AG10803 (cell line): Measurements from ENCODE around the gene TBC1D2.

Source experiments
- DNase-seq: peaks from one replicate; pipeline ENCODE4 v3.0.0; 2010; ENCODE audit warnings: low read depth
- H3K4me3 ChIP-seq: 2 replicates; pipeline ENCODE4 v1.5.1; 2011; ENCODE audit warnings: mild to moderate bottlenecking, low read length, control low read depth
- CTCF ChIP-seq: conservative IDR thresholded peaks from 2 replicates; pipeline ENCODE4 v1.5.1; 2011; ENCODE audit warnings: mild to moderate bottlenecking, low read length, control low read depth, inconsistent platforms

The TBC1D2 gene

GRCh38 chr9:98260635-98261034, 5.2 kb upstream of the TBC1D2 start:
- TF ChIP-seq CTCF: no peak
- no peak for DNase-seq
- H3K4me3 ChIP-seq: no peak overlapping the region

- H3K4me3 ChIP-seq: no peak overlapping the region
- no peak for TF ChIP-seq CTCF
- DNase-seq: no peak
Observed at GRCh38 chr9:98259791-98260190, 4.3 kb upstream of the TBC1D2 start.

- TF ChIP-seq CTCF: no peak
- peak overlapping the region; percentile 88 for H3K4me3 ChIP-seq
- no peak for DNase-seq
Observed at GRCh38 chr9:98256756-98257155, 1.3 kb upstream of the TBC1D2 start.

- no peak for TF ChIP-seq CTCF
- H3K4me3 ChIP-seq: peak overlapping the region; percentile 88
- peak; percentile 52 for DNase-seq
Observed at GRCh38 chr9:98255061-98255577, 330 bp downstream of the TBC1D2 start.

GRCh38 chr9:98254228-98255060, 1.0 kb downstream of the TBC1D2 start:
- H3K4me3 ChIP-seq: peak overlapping the region; percentile 88
- DNase-seq: peak; percentile 23
- TF ChIP-seq CTCF: no peak

GRCh38 chr9:98253565-98253964, 1.9 kb downstream of the TBC1D2 start:
- no peak for DNase-seq
- TF ChIP-seq CTCF: no peak
- peak overlapping the region; percentile 88 for H3K4me3 ChIP-seq

GRCh38 chr9:98251551-98251950, 3.9 kb downstream of the TBC1D2 start:
- no peak for TF ChIP-seq CTCF
- peak; percentile 58 for DNase-seq
- no peak overlapping the region for H3K4me3 ChIP-seq
